Large intestine (tissue), 3 donors: ENCODE data around the gene PRKN. TPM values are rescaled to one million over a fixed set of nuclear protein-coding genes. Genes with fewer than 3 reads are reported as not detected.

Experiments used
- DNase-seq, 2 donors: peaks; one replicate each; pipeline versions ENCODE4 v3.0.0 to v3.0.0-alpha.2; 2013
- H3K27ac ChIP-seq: one replicate; pipeline ENCODE4 v1.5.1; 2013; ENCODE audit warnings: low read length
- H3K27me3 ChIP-seq: 2 replicates; pipeline ENCODE4 v1.6.1; 2013; ENCODE audit warnings: low read length; ENCODE audit not compliant: control insufficient read depth, insufficient read depth
- H3K36me3 ChIP-seq: 2 replicates; pipeline ENCODE4 v1.6.1; 2013; ENCODE audit warnings: low read length; ENCODE audit not compliant: control insufficient read depth, insufficient read depth
- H3K4me1 ChIP-seq: one replicate; pipeline ENCODE4 v1.6.1; 2013; ENCODE audit warnings: low read length; ENCODE audit not compliant: control insufficient read depth, insufficient read depth
- H3K4me3 ChIP-seq: one replicate; pipeline ENCODE4 v1.5.1; 2013; ENCODE audit warnings: low read length
- H3K9me3 ChIP-seq: one replicate; pipeline ENCODE4 v1.6.1; 2013; ENCODE audit warnings: mild to moderate bottlenecking, low read depth, low read length, moderate library complexity; ENCODE audit not compliant: control insufficient read depth
- WGBS: methylation state at CpG from one replicate; pipeline ENCODE4 v1.1.5; 2013; ENCODE audit warnings: low lambda C conversion rate; ENCODE audit not compliant: insufficient coverage; 5-methylcytosine and 5-hydroxymethylcytosine counted together
- polyA plus RNA-seq: library from polyadenylated mRNA; unstranded; fragments of 120-200 nt; gene quantifications from one replicate; pipeline ENCODE4 v1.2.1, GENCODE V29; 2013

The PRKN gene
- polyA plus RNA-seq, 1 donor: 2.5 TPM

- no CpG with 5 or more reads among the region's 1 CpG for WGBS
- Histone ChIP-seq H3K36me3 (no peaks in the 10 kb centered on the region), H3K27me3 (no peaks in the 10 kb centered on the region), H3K9me3 (no peaks in the 10 kb centered on the region), H3K4me3 (no peak overlapping the region), H3K27ac (no peak overlapping the region), H3K4me1 (peaks cover 3% of the 10 kb centered on the region)
- no peak for DNase-seq
These were observed 1291.9 kb downstream of the PRKN start for GRCh38 chr6:161435748-161436070.

GRCh38 chr6:161434921-161435747 lies 1292.4 kb downstream of the PRKN start:
- Histone ChIP-seq H3K4me3 (no peak overlapping the region), H3K27me3 (no peaks in the 10 kb centered on the region), H3K9me3 (no peaks in the 10 kb centered on the region), H3K27ac (no peak overlapping the region), H3K36me3 (no peaks in the 10 kb centered on the region), H3K4me1 (peaks cover 3% of the 10 kb centered on the region)
- peak; percentile 31 to 71 for DNase-seq
- 47% methylated on average over 2 of the region's 9 CpGs for WGBS

GRCh38 chr6:161434350-161434749 lies 1293.2 kb downstream of the PRKN start:
- Histone ChIP-seq H3K9me3 (no peaks in the 10 kb centered on the region), H3K27me3 (no peaks in the 10 kb centered on the region), H3K4me3 (no peak overlapping the region), H3K4me1 (peaks cover 3% of the 10 kb centered on the region), H3K27ac (no peak overlapping the region), H3K36me3 (no peaks in the 10 kb centered on the region)
- no peak for DNase-seq
- 64% methylated on average over 4 of the region's 9 CpGs for WGBS

- Histone ChIP-seq H3K9me3 (no peaks in the 10 kb centered on the region), H3K36me3 (no peaks in the 10 kb centered on the region), H3K27ac (no peak overlapping the region), H3K4me1 (peaks cover 3% of the 10 kb centered on the region), H3K4me3 (no peak overlapping the region), H3K27me3 (no peaks in the 10 kb centered on the region)
- no peak for DNase-seq
- WGBS: 100% methylated on average over 2 of the region's 3 CpGs
These were observed 1295.0 kb downstream of the PRKN start for GRCh38 chr6:161432546-161432945.

GRCh38 chr6:161429921-161430490 lies 1297.6 kb downstream of the PRKN start:
- WGBS: no CpG with 5 or more reads among the region's 3 CpGs
- no peak overlapping the region for H3K27ac ChIP-seq
- H3K36me3 ChIP-seq: no peaks in the 10 kb centered on the region
- no peaks in the 10 kb centered on the region for H3K9me3 ChIP-seq
- DNase-seq: no peak
- H3K4me1 ChIP-seq: no peaks in the 10 kb centered on the region
- no peaks in the 10 kb centered on the region for H3K27me3 ChIP-seq
- no peak overlapping the region for H3K4me3 ChIP-seq

- H3K27ac ChIP-seq: no peak overlapping the region
- DNase-seq: no peak
- no peaks in the 10 kb centered on the region for H3K4me1 ChIP-seq
- H3K27me3 ChIP-seq: no peaks in the 10 kb centered on the region
- no peaks in the 10 kb centered on the region for H3K9me3 ChIP-seq
- no peak overlapping the region for H3K4me3 ChIP-seq
- no peaks in the 10 kb centered on the region for H3K36me3 ChIP-seq
These were observed 1303.1 kb downstream of the PRKN start for GRCh38 chr6:161424421-161424820.

- H3K27me3 ChIP-seq: no peaks in the 10 kb centered on the region
- no peaks in the 10 kb centered on the region for H3K9me3 ChIP-seq
- H3K4me1 ChIP-seq: no peaks in the 10 kb centered on the region
- H3K27ac ChIP-seq: no peak overlapping the region
- no peak for DNase-seq
- 100% methylated on average over 3 of the region's 16 CpGs for WGBS
- no peak overlapping the region for H3K4me3 ChIP-seq
- no peaks in the 10 kb centered on the region for H3K36me3 ChIP-seq
These were observed 1304.6 kb downstream of the PRKN start for GRCh38 chr6:161422710-161423680.

- no peaks in the 10 kb centered on the region for H3K4me1 ChIP-seq
- H3K27ac ChIP-seq: no peak overlapping the region
- H3K27me3 ChIP-seq: no peaks in the 10 kb centered on the region
- no peak overlapping the region for H3K4me3 ChIP-seq
- DNase-seq: peak; percentile 37 to 46
- WGBS: no CpG with 5 or more reads among the region's 7 CpGs
- H3K9me3 ChIP-seq: no peaks in the 10 kb centered on the region
- H3K36me3 ChIP-seq: no peaks in the 10 kb centered on the region
These were observed 1309.1 kb downstream of the PRKN start for GRCh38 chr6:161418463-161418945.

GRCh38 chr6:161417717-161418462 lies 1309.7 kb downstream of the PRKN start:
- Histone ChIP-seq H3K27ac (no peak overlapping the region), H3K36me3 (no peaks in the 10 kb centered on the region), H3K9me3 (no peaks in the 10 kb centered on the region), H3K4me1 (no peaks in the 10 kb centered on the region), H3K27me3 (no peaks in the 10 kb centered on the region), H3K4me3 (no peak overlapping the region)
- DNase-seq: peak in 1 of 2 donors; percentile 33
- 20% methylated on average over 1 of the region's 8 CpGs for WGBS
